ENCODE data around the gene GINS2.

DNA sequence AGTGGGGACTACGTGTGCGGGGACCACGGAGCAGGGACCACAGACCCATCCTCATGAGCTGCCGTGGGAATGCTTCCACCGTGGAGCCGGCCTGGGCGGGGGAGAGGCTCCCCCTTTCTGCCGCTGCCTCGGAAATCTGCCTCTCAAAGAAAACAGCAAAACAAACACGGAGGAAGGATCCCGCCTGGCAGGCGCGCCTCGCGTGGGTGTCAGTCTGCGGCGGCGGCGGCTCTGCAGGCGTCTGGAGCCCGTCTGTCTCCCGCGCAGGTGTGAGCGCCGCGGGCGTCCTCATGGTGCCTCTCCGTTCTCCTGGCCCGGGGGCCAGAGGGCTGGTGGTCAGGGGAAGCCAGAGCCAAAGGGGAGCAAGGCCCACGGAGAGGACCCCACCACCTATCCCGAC is 48.2 kb downstream of the GINS2 start:
- TF ChIP-seq, protein P1, sequence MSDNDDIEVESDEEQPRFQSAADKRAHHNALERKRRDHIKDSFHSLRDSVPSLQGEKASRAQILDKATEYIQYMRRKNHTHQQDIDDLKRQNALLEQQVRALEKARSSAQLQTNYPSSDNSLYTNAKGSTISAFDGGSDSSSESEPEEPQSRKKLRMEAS (IDR thresholded peaks at IDR 0.05; ENCODE audit: insufficient read depth, insufficient read length), result no peak
- no peak for TF ChIP-seq FOS (IDR thresholded peaks at IDR 0.05; ENCODE audit: borderline replicate concordance, insufficient read depth, low read length)
- TF ChIP-seq, protein P2, sequence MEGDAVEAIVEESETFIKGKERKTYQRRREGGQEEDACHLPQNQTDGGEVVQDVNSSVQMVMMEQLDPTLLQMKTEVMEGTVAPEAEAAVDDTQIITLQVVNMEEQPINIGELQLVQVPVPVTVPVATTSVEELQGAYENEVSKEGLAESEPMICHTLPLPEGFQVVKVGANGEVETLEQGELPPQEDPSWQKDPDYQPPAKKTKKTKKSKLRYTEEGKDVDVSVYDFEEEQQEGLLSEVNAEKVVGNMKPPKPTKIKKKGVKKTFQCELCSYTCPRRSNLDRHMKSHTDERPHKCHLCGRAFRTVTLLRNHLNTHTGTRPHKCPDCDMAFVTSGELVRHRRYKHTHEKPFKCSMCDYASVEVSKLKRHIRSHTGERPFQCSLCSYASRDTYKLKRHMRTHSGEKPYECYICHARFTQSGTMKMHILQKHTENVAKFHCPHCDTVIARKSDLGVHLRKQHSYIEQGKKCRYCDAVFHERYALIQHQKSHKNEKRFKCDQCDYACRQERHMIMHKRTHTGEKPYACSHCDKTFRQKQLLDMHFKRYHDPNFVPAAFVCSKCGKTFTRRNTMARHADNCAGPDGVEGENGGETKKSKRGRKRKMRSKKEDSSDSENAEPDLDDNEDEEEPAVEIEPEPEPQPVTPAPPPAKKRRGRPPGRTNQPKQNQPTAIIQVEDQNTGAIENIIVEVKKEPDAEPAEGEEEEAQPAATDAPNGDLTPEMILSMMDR (IDR thresholded peaks at IDR 0.05; ENCODE audit: extremely low read depth in 1 of 2, insufficient read depth in 1 of 2, low read depth in 1 of 2, low read length in 2 of 2), result no peak
- no peak for TF ChIP-seq JUN (IDR thresholded peaks at IDR 0.05; ENCODE audit: borderline replicate concordance, insufficient read depth, insufficient read length, low read depth)
- no peak for TF ChIP-seq POLR2A (IDR thresholded peaks at IDR 0.05; ENCODE audit: low read depth, low read length)

Measured in endothelial cell of umbilical vein (primary cell).